Epithelial cell of proximal tubule (primary cell): Measurements from ENCODE around the gene ZNF407. TPM values are rescaled to one million over a fixed set of nuclear protein-coding genes. Genes with fewer than 3 reads are reported as not detected.

ENCODE experiments used
- DNase-seq: peaks from one replicate; pipeline ENCODE4 v3.0.0-alpha.2; 2011; ENCODE audit warnings: low read depth
- H3K4me3 ChIP-seq: 2 replicates; pipeline ENCODE4 v1.5.1; 2011; ENCODE audit warnings: low read depth, mild to moderate bottlenecking, low read length
- CTCF ChIP-seq: conservative IDR thresholded peaks from 2 replicates; pipeline ENCODE4 v1.5.1; 2012; ENCODE audit warnings: low read depth, mild to moderate bottlenecking, low read length
- total RNA-seq: library from RNA; depleted of rRNA; stranded (reverse); fragments of >200 nt; gene quantifications from 2 replicates; pipeline ENCODE4 v1.2.3, GENCODE V29; 2015

Gene ZNF407
- total RNA-seq, 1 donor from 2014 or later = 3.0 TPM

- DNase-seq = no peak
- no peak for TF ChIP-seq CTCF
Measured at GRCh38 chr18:74714791-74715190, 117.1 kb downstream of the ZNF407 start.

GRCh38 chr18:74715306-74715705 is 117.6 kb downstream of the ZNF407 start:
- DNase-seq = no peak
- no peak for TF ChIP-seq CTCF
- no peak overlapping the region for H3K4me3 ChIP-seq

More at GRCh38 chr18:74714791-74715190, 117.1 kb downstream of the ZNF407 start:
- no peak overlapping the region for H3K4me3 ChIP-seq

GRCh38 chr18:74715865-74716712 is 118.4 kb downstream of the ZNF407 start:
- no peak for DNase-seq
- no peak overlapping the region for H3K4me3 ChIP-seq
- TF ChIP-seq CTCF = no peak

GRCh38 chr18:74718312-74718711 is 120.6 kb downstream of the ZNF407 start:
- no peak for DNase-seq
- no peak overlapping the region for H3K4me3 ChIP-seq
- no peak for TF ChIP-seq CTCF

GRCh38 chr18:74722237-74722636 is 124.6 kb downstream of the ZNF407 start:
- DNase-seq = no peak
- H3K4me3 ChIP-seq = no peak overlapping the region
- no peak for TF ChIP-seq CTCF

GRCh38 chr18:74724186-74724585 is 126.5 kb downstream of the ZNF407 start:
- TF ChIP-seq CTCF = no peak
- H3K4me3 ChIP-seq = no peak overlapping the region
- no peak for DNase-seq

GRCh38 chr18:74725690-74726089 is 128.0 kb downstream of the ZNF407 start:
- no peak for TF ChIP-seq CTCF
- no peak for DNase-seq
- no peak overlapping the region for H3K4me3 ChIP-seq
